KOPT-K1 (cell line): ENCODE results near the gene ALPG.
"Not testable (repeated sequence)": the region's sequence is repeated elsewhere in the genome, so short reads cannot be mapped to it uniquely, and the experiment has no call there.

Experiments used
- H3K27ac ChIP-seq: fragments of 200-600 bp; sonication (generic); 2 replicates; pipeline ENCODE4 v1.5.1; 2016; ENCODE audit warnings: antibody characterized with exemption, mild to moderate bottlenecking, low read depth, low read length; ENCODE audit not compliant: poor library complexity, severe bottlenecking
- H3K36me3 ChIP-seq: fragments of 200-600 bp; sonication (generic); 2 replicates; pipeline ENCODE4 v1.5.1; 2017; ENCODE audit warnings: antibody characterized with exemption, mild to moderate bottlenecking, low read length, moderate library complexity; ENCODE audit not compliant: insufficient read depth
- H3K9me3 ChIP-seq: fragments of 200-600 bp; sonication (generic); 2 replicates; pipeline ENCODE4 v1.5.1; 2017; ENCODE audit warnings: antibody characterized with exemption, low read length, mild to moderate bottlenecking; ENCODE audit not compliant: insufficient read depth, poor library complexity, severe bottlenecking

ALPG gene

GRCh38 chr2:232385058-232385457, 21.6 kb upstream of the ALPG start:
- H3K36me3 ChIP-seq, H3K27ac ChIP-seq, H3K9me3 ChIP-seq: not testable (repeated sequence)

- Histone ChIP-seq H3K9me3 (no peaks in the 10 kb centered on the region), H3K36me3 (no peaks in the 10 kb centered on the region), H3K27ac (no peak overlapping the region)
Observed at GRCh38 chr2:232385660-232386489, 20.8 kb upstream of the ALPG start.

GRCh38 chr2:232386490-232386739, 20.2 kb upstream of the ALPG start:
- Histone ChIP-seq H3K9me3 (no peaks in the 10 kb centered on the region), H3K27ac (no peak overlapping the region), H3K36me3 (no peaks in the 10 kb centered on the region)

- no peaks in the 10 kb centered on the region for H3K9me3 ChIP-seq
- H3K36me3 ChIP-seq, result no peaks in the 10 kb centered on the region
- H3K27ac ChIP-seq, result no peak overlapping the region
Observed at GRCh38 chr2:232386740-232387450, 19.7 kb upstream of the ALPG start.

- H3K9me3 ChIP-seq, result no peaks in the 10 kb centered on the region
- no peaks in the 10 kb centered on the region for H3K36me3 ChIP-seq
- H3K27ac ChIP-seq, result no peak overlapping the region
Observed at GRCh38 chr2:232387451-232388171, 19.0 kb upstream of the ALPG start.

- H3K9me3 ChIP-seq, result no peaks in the 10 kb centered on the region
- H3K36me3 ChIP-seq, result no peaks in the 10 kb centered on the region
- H3K27ac ChIP-seq, result no peak overlapping the region
Observed at GRCh38 chr2:232388324-232388891, 18.2 kb upstream of the ALPG start.

- Histone ChIP-seq H3K9me3 (no peaks in the 10 kb centered on the region), H3K27ac (no peak overlapping the region), H3K36me3 (no peaks in the 10 kb centered on the region)
Observed at GRCh38 chr2:232389327-232389726, 17.3 kb upstream of the ALPG start.

GRCh38 chr2:232390661-232391060, 16.0 kb upstream of the ALPG start:
- Histone ChIP-seq H3K36me3 (no peaks in the 10 kb centered on the region), H3K9me3 (no peaks in the 10 kb centered on the region), H3K27ac (no peak overlapping the region)

- Histone ChIP-seq H3K36me3 (no peaks in the 10 kb centered on the region), H3K9me3 (no peaks in the 10 kb centered on the region), H3K27ac (no peak overlapping the region)
Observed at GRCh38 chr2:232393556-232393955, 13.1 kb upstream of the ALPG start.

- H3K9me3 ChIP-seq, H3K27ac ChIP-seq, H3K36me3 ChIP-seq: not testable (repeated sequence)
Observed at GRCh38 chr2:232394431-232394830, 12.2 kb upstream of the ALPG start.

- Histone ChIP-seq H3K36me3 (no peaks in the 10 kb centered on the region), H3K9me3 (no peaks in the 10 kb centered on the region), H3K27ac (no peak overlapping the region)
Observed at GRCh38 chr2:232395586-232395985, 11.1 kb upstream of the ALPG start.

- H3K27ac ChIP-seq, result no peak overlapping the region
- H3K9me3 ChIP-seq, result no peaks in the 10 kb centered on the region
- H3K36me3 ChIP-seq, result no peaks in the 10 kb centered on the region
Observed at GRCh38 chr2:232396683-232397082, 10.0 kb upstream of the ALPG start.

- Histone ChIP-seq H3K9me3 (no peaks in the 10 kb centered on the region), H3K27ac (no peak overlapping the region), H3K36me3 (no peaks in the 10 kb centered on the region)
Observed at GRCh38 chr2:232398293-232399034, 8.2 kb upstream of the ALPG start.

- no peak overlapping the region for H3K27ac ChIP-seq
- no peaks in the 10 kb centered on the region for H3K36me3 ChIP-seq
- H3K9me3 ChIP-seq, result no peaks in the 10 kb centered on the region
Observed at GRCh38 chr2:232400256-232401015, 6.2 kb upstream of the ALPG start.
